ENCODE data around the gene DCST1.

DCST1 gene

GRCh38 chr1:155038602-155039307 is 5.1 kb downstream of the DCST1 start:
- no peak overlapping the region for H3K4me3 ChIP-seq (ENCODE audit: low read depth, low read length)
- H4K12ac ChIP-seq (ENCODE audit: low read depth, low read length) = no peak overlapping the region
- no peaks in the 10 kb centered on the region for H3K27me3 ChIP-seq (ENCODE audit: insufficient read depth, low read length)
- no peak overlapping the region for H2BK12ac ChIP-seq (ENCODE audit: low read length)
- H3K23ac ChIP-seq (ENCODE audit: low read length) = no peak overlapping the region
- H3K9me3 ChIP-seq (ENCODE audit: insufficient read depth, low read depth, low read length) = no peaks in the 10 kb centered on the region
- no peak overlapping the region for H4K8ac ChIP-seq (ENCODE audit: low read depth, low read length)
- no peaks in the 10 kb centered on the region for H3K36me3 ChIP-seq (ENCODE audit: control insufficient read depth in 1 of 2, insufficient read depth in 2 of 2, low read length in 2 of 2)
- no peak overlapping the region for H2BK5ac ChIP-seq (ENCODE audit: low read depth, low read length, poor library complexity)
- no peaks in the 10 kb centered on the region for H3K79me2 ChIP-seq (ENCODE audit: control insufficient read depth, insufficient read depth, low read length, poor library complexity)
- no peak overlapping the region for H3K18ac ChIP-seq (ENCODE audit: low read length)
- H2AK5ac ChIP-seq (ENCODE audit: low read length) = no peak overlapping the region
- H3K4me1 ChIP-seq (ENCODE audit: control insufficient read depth in 1 of 2, insufficient read depth in 2 of 2, low read length in 2 of 2) = peaks cover 9% of the 10 kb centered on the region in 2 experiments
- WGBS (ENCODE audit: extremely low coverage, insufficient coverage, insufficient read length) = no CpG with 5 or more reads among the region's 8 CpGs
- DNase-seq = peak in 1 of 2 donors; percentile 58
- H3K4me2 ChIP-seq (ENCODE audit: low read length) = no peak overlapping the region
- H4K91ac ChIP-seq (ENCODE audit: low read depth, low read length) = no peak overlapping the region
- H3K9ac ChIP-seq (ENCODE audit: low read length) = no peak overlapping the region
- no peaks in the 10 kb centered on the region for H3K79me1 ChIP-seq (ENCODE audit: low read length)
- H3K14ac ChIP-seq (ENCODE audit: low read length) = no peak overlapping the region
- H2AFZ ChIP-seq (ENCODE audit: insufficient read depth, low read length, poor library complexity) = no peak overlapping the region
- H2BK120ac ChIP-seq (ENCODE audit: insufficient read depth, low read length, poor library complexity) = no peak overlapping the region
- no peak overlapping the region for H3K4ac ChIP-seq (ENCODE audit: low read depth, low read length)
- no peak overlapping the region for H3K27ac ChIP-seq (ENCODE audit: low read depth, low read length)

- no peak overlapping the region for H3K4ac ChIP-seq (ENCODE audit: low read depth, low read length)
- H2BK5ac ChIP-seq (ENCODE audit: low read depth, low read length, poor library complexity) = no peak overlapping the region
- no peak overlapping the region for H3K14ac ChIP-seq (ENCODE audit: low read length)
- no peak overlapping the region for H2BK120ac ChIP-seq (ENCODE audit: insufficient read depth, low read length, poor library complexity)
- H3K18ac ChIP-seq (ENCODE audit: low read length) = no peak overlapping the region
- no CpG with 5 or more reads among the region's 4 CpGs for WGBS (ENCODE audit: extremely low coverage, insufficient coverage, insufficient read length)
- H4K8ac ChIP-seq (ENCODE audit: low read depth, low read length) = no peak overlapping the region
- no peak overlapping the region for H4K12ac ChIP-seq (ENCODE audit: low read depth, low read length)
- no peak overlapping the region for H2AK5ac ChIP-seq (ENCODE audit: low read length)
- H4K91ac ChIP-seq (ENCODE audit: low read depth, low read length) = no peak overlapping the region
- no peak overlapping the region for H2AFZ ChIP-seq (ENCODE audit: insufficient read depth, low read length, poor library complexity)
- H3K23ac ChIP-seq (ENCODE audit: low read length) = no peak overlapping the region
- H3K36me3 ChIP-seq (ENCODE audit: control insufficient read depth in 1 of 2, insufficient read depth in 2 of 2, low read length in 2 of 2) = no peaks in the 10 kb centered on the region
- H3K9ac ChIP-seq (ENCODE audit: low read length) = no peak overlapping the region
- H3K4me2 ChIP-seq (ENCODE audit: low read length) = no peak overlapping the region
- H2BK12ac ChIP-seq (ENCODE audit: low read length) = no peak overlapping the region
- DNase-seq = no peak
- H3K79me2 ChIP-seq (ENCODE audit: control insufficient read depth, insufficient read depth, low read length, poor library complexity) = no peaks in the 10 kb centered on the region
- H3K9me3 ChIP-seq (ENCODE audit: insufficient read depth, low read depth, low read length) = no peaks in the 10 kb centered on the region
- H3K27ac ChIP-seq (ENCODE audit: low read depth, low read length) = no peak overlapping the region
- no peaks in the 10 kb centered on the region for H3K79me1 ChIP-seq (ENCODE audit: low read length)
- no peak overlapping the region for H3K4me3 ChIP-seq (ENCODE audit: low read depth, low read length)
- H3K27me3 ChIP-seq (ENCODE audit: insufficient read depth, low read length) = no peaks in the 10 kb centered on the region
- peaks cover 9% of the 10 kb centered on the region in 2 experiments for H3K4me1 ChIP-seq (ENCODE audit: control insufficient read depth in 1 of 2, insufficient read depth in 2 of 2, low read length in 2 of 2)
Observed at GRCh38 chr1:155039308-155039669, 5.7 kb downstream of the DCST1 start.

GRCh38 chr1:155040358-155041093 is 6.9 kb downstream of the DCST1 start:
- Histone ChIP-seq H3K14ac (ENCODE audit: low read length) (no peak overlapping the region), H4K91ac (ENCODE audit: low read depth, low read length) (no peak overlapping the region), H3K79me1 (ENCODE audit: low read length) (peaks cover 3% of the 10 kb centered on the region), H3K79me2 (ENCODE audit: control insufficient read depth, insufficient read depth, low read length, poor library complexity) (no peaks in the 10 kb centered on the region), H2AK5ac (ENCODE audit: low read length) (no peak overlapping the region), H3K23ac (ENCODE audit: low read length) (no peak overlapping the region), H3K27me3 (ENCODE audit: insufficient read depth, low read length) (no peaks in the 10 kb centered on the region), H2AFZ (ENCODE audit: insufficient read depth, low read length, poor library complexity) (no peak overlapping the region), H4K12ac (ENCODE audit: low read depth, low read length) (no peak overlapping the region), H3K4me3 (ENCODE audit: low read depth, low read length) (no peak overlapping the region), H3K4ac (ENCODE audit: low read depth, low read length) (no peak overlapping the region), H2BK5ac (ENCODE audit: low read depth, low read length, poor library complexity) (no peak overlapping the region), H3K9ac (ENCODE audit: low read length) (no peak overlapping the region), H3K9me3 (ENCODE audit: insufficient read depth, low read depth, low read length) (no peaks in the 10 kb centered on the region), H2BK120ac (ENCODE audit: insufficient read depth, low read length, poor library complexity) (no peak overlapping the region), H3K36me3 (ENCODE audit: control insufficient read depth in 1 of 2, insufficient read depth in 2 of 2, low read length in 2 of 2) (no peaks in the 10 kb centered on the region), H3K27ac (ENCODE audit: low read depth, low read length) (no peak overlapping the region), H3K4me1 (ENCODE audit: control insufficient read depth in 1 of 2, insufficient read depth in 2 of 2, low read length in 2 of 2) (peaks cover 9 to 13% of the 10 kb centered on the region in 2 experiments), H2BK12ac (ENCODE audit: low read length) (no peak overlapping the region), H4K8ac (ENCODE audit: low read depth, low read length) (no peak overlapping the region), H3K18ac (ENCODE audit: low read length) (no peak overlapping the region), H3K4me2 (ENCODE audit: low read length) (no peak overlapping the region)
- no peak for DNase-seq
- WGBS (ENCODE audit: extremely low coverage, insufficient coverage, insufficient read length) = no CpG with 5 or more reads among the region's 14 CpGs

GRCh38 chr1:155042789-155043188 is 9.2 kb downstream of the DCST1 start:
- no peaks in the 10 kb centered on the region for H3K27me3 ChIP-seq (ENCODE audit: insufficient read depth, low read length)
- no peaks in the 10 kb centered on the region for H3K36me3 ChIP-seq (ENCODE audit: control insufficient read depth in 1 of 2, insufficient read depth in 2 of 2, low read length in 2 of 2)
- no peak overlapping the region for H2BK5ac ChIP-seq (ENCODE audit: low read depth, low read length, poor library complexity)
- H3K79me1 ChIP-seq (ENCODE audit: low read length) = peaks cover 3% of the 10 kb centered on the region
- H3K18ac ChIP-seq (ENCODE audit: low read length) = no peak overlapping the region
- DNase-seq = no peak
- no peak overlapping the region for H3K23ac ChIP-seq (ENCODE audit: low read length)
- no CpG with 5 or more reads among the region's 5 CpGs for WGBS (ENCODE audit: extremely low coverage, insufficient coverage, insufficient read length)
- no peak overlapping the region for H4K12ac ChIP-seq (ENCODE audit: low read depth, low read length)
- H3K27ac ChIP-seq (ENCODE audit: low read depth, low read length) = no peak overlapping the region
- no peak overlapping the region for H3K9ac ChIP-seq (ENCODE audit: low read length)
- H3K14ac ChIP-seq (ENCODE audit: low read length) = no peak overlapping the region
- H3K4me3 ChIP-seq (ENCODE audit: low read depth, low read length) = no peak overlapping the region
- H4K91ac ChIP-seq (ENCODE audit: low read depth, low read length) = no peak overlapping the region
- H3K4ac ChIP-seq (ENCODE audit: low read depth, low read length) = no peak overlapping the region
- H2BK120ac ChIP-seq (ENCODE audit: insufficient read depth, low read length, poor library complexity) = no peak overlapping the region
- no peak overlapping the region for H3K4me2 ChIP-seq (ENCODE audit: low read length)
- no peak overlapping the region for H2BK12ac ChIP-seq (ENCODE audit: low read length)
- no peak overlapping the region for H2AK5ac ChIP-seq (ENCODE audit: low read length)
- no peaks in the 10 kb centered on the region for H3K9me3 ChIP-seq (ENCODE audit: insufficient read depth, low read depth, low read length)
- peaks cover 9 to 11% of the 10 kb centered on the region in 2 experiments for H3K4me1 ChIP-seq (ENCODE audit: control insufficient read depth in 1 of 2, insufficient read depth in 2 of 2, low read length in 2 of 2)
- H2AFZ ChIP-seq (ENCODE audit: insufficient read depth, low read length, poor library complexity) = no peak overlapping the region
- H3K79me2 ChIP-seq (ENCODE audit: control insufficient read depth, insufficient read depth, low read length, poor library complexity) = no peaks in the 10 kb centered on the region
- no peak overlapping the region for H4K8ac ChIP-seq (ENCODE audit: low read depth, low read length)
